Measurements from ENCODE around the gene STK35.

GRCh38 chr20:2168946-2169345, 67.3 kb downstream of the STK35 start:
- TF ChIP-seq NFXL1 (CRISPR knock-in tag; IDR thresholded peaks at IDR 0.05) (no peak), POLR2A (conservative IDR thresholded peaks at IDR 0.05) (no peak), TEAD1 (CRISPR knock-in tag; IDR thresholded peaks at IDR 0.05) (no peak), ELF1 (tag; IDR thresholded peaks at IDR 0.05) (no peak)
- TF ChIP-seq, protein P1, sequence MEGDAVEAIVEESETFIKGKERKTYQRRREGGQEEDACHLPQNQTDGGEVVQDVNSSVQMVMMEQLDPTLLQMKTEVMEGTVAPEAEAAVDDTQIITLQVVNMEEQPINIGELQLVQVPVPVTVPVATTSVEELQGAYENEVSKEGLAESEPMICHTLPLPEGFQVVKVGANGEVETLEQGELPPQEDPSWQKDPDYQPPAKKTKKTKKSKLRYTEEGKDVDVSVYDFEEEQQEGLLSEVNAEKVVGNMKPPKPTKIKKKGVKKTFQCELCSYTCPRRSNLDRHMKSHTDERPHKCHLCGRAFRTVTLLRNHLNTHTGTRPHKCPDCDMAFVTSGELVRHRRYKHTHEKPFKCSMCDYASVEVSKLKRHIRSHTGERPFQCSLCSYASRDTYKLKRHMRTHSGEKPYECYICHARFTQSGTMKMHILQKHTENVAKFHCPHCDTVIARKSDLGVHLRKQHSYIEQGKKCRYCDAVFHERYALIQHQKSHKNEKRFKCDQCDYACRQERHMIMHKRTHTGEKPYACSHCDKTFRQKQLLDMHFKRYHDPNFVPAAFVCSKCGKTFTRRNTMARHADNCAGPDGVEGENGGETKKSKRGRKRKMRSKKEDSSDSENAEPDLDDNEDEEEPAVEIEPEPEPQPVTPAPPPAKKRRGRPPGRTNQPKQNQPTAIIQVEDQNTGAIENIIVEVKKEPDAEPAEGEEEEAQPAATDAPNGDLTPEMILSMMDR (IDR thresholded peaks at IDR 0.05 in 2 of 3, conservative IDR thresholded peaks at IDR 0.05 in 1 of 3; ENCODE audit: insufficient read depth in 2 of 3, low read depth in 1 of 3, low read length in 3 of 3): no peak
